GM12873 (cell line): Measurements from ENCODE around the gene CRYM.

Experiments used
- CTCF ChIP-seq: IDR thresholded peaks from 2 replicates; pipeline ENCODE4 v1.5.1; 2012; ENCODE audit warnings: low read depth, mild to moderate bottlenecking, moderate library complexity, low read length, control low read depth; ENCODE audit not compliant: insufficient read depth; ENCODE audit errors: missing control alignments

CRYM gene

GRCh38 chr16:21217121-21217520 lies 61.0 kb downstream of the CRYM start:
- TF ChIP-seq CTCF = no peak

DNA sequence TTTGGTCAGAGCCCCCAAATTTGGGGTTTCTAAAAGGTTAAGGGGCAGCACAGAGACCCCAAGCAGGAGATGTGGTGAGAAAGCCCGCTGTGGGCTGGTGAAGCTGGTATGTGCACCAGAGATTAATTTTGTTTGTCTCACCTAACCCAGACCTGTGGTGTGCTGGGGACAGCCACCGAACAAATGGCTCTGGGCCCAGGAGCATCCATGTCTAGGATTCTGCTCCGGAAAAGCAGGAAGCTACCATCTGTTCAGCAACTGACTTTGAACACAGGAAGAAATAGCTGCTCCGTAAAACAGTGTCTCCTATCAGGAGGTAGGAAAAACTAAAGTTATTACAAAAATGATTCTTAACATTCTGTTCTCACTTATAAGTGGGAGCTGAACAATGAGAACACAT lies 64.0 kb downstream of the CRYM start:
- TF ChIP-seq CTCF = no peak

DNA sequence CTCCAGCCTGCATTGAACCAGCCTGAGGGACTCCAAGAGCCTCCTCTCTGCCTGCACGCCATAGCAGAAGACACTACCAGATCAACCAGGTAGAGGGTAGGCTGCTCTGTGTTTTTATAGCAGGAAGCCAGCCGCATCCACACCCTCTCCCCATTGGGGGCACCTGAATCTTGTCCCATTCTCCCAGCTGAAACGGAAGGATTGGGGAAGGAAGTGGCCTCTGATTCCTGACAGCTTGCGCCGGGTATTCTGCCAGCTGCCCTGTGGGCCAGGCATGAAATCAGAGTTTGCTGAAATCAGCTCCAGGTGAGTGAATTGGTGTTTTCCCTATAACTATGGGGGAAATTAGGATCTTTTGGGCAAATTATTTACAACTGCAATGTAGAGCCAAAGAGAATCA lies 66.6 kb downstream of the CRYM start, which contains the start of gene ZP2:
Gene ZP2 (minus strand): TSS at position 89 of the 400 bp plus-strand sequence. CDS start 27 bp downstream, at position 62.
- TF ChIP-seq CTCF = no peak
